GM12878 (cell line): ENCODE measurements around the gene GSTA4.
"Not testable (repeated sequence)": the region's sequence is repeated elsewhere in the genome, so short reads cannot be mapped to it uniquely, and the experiment has no call there.

Source experiments
- ATF3 ChIP-seq: IDR thresholded peaks from 2 replicates; pipeline ENCODE4 v1.6.1; 2011; ENCODE audit warnings: low read depth, mild to moderate bottlenecking, low read length, moderate library complexity, borderline replicate concordance; ENCODE audit errors: extremely low read depth
- BHLHE40 ChIP-seq, 2 experiments: fragments of 450-650 bp in 1 of 2; IDR thresholded peaks; 2 replicates each; pipeline ENCODE4 v1.6.1; 2011 to 2017; ENCODE audit warnings: low read depth in 2 of 2, borderline replicate concordance in 1 of 2, improper control_type of control experiment in 1 of 2, low read length in 1 of 2, mild to moderate bottlenecking in 1 of 2
- CBFB ChIP-seq: IDR thresholded peaks from 2 replicates; pipeline ENCODE4 v1.6.1; 2016; ENCODE audit warnings: antibody characterized with exemption, low read depth
- CTCF ChIP-seq, 3 experiments: IDR thresholded peaks in 2 of 3; conservative IDR thresholded peaks in 1 of 3; 2 replicates each; pipeline ENCODE4 v1.5.1; 2011; ENCODE audit warnings: low read depth in 3 of 3, low read length in 3 of 3, mild to moderate bottlenecking in 3 of 3, control low read depth in 2 of 3, moderate library complexity in 2 of 3, inconsistent platforms in 1 of 3, mixed read lengths in 1 of 3; ENCODE audit not compliant: control insufficient read depth in 2 of 3, insufficient read depth in 1 of 3; ENCODE audit errors: extremely low read depth in 1 of 3
- POLR2A ChIP-seq: IDR thresholded peaks from 2 replicates; pipeline ENCODE4 v1.6.1; 2011; ENCODE audit warnings: low read depth, mild to moderate bottlenecking, low read length
- RELA ChIP-seq: fragments of 450-650 bp; IDR thresholded peaks from 2 replicates; pipeline ENCODE4 v1.8.0; 2014; ENCODE audit warnings: borderline replicate concordance; ENCODE audit not compliant: partially characterized antibody
- ZBTB11 ChIP-seq: fragments of 450-650 bp; formaldehyde crosslinking; IDR thresholded peaks from 2 replicates; pipeline ENCODE4 v1.5.0; 2022; ENCODE audit warnings: mild to moderate bottlenecking, missing genetic modification characterization

- not testable (repeated sequence) for TF ChIP-seq ZBTB11 (CRISPR knock-in tag); CTCF (IDR thresholded peaks at IDR 0.05 in 2 of 3, conservative IDR thresholded peaks at IDR 0.05 in 1 of 3; ENCODE audit: control insufficient read depth in 2 of 3, extremely low read depth in 1 of 3, insufficient read depth in 1 of 3, low read depth in 3 of 3, low read length in 3 of 3); POLR2A; BHLHE40 (IDR thresholded peaks at IDR 0.05; ENCODE audit: borderline replicate concordance in 1 of 2, low read depth in 2 of 2, low read length in 1 of 2); CBFB; ATF3; RELA
Measured at GRCh38 chr6:52942821-52943220, 52.3 kb downstream of the GSTA4 start.
